H9 (cell line): Measurements from ENCODE around the gene OPA3. TPM values are rescaled to one million over a fixed set of nuclear protein-coding genes. Genes with fewer than 3 reads are reported as not detected.
A peak's percentile ranks its signal among the peaks of the same experiment; 100 is the strongest.

Experiments used
- DNase-seq: peaks from one replicate; pipeline ENCODE4 v3.0.0-alpha.2; 2017
- H2AFZ ChIP-seq: one replicate; pipeline ENCODE4 v1.6.1; 2013; ENCODE audit warnings: mild to moderate bottlenecking, low read length, control low read depth, moderate library complexity
- H2AK5ac ChIP-seq: 2 replicates; pipeline ENCODE4 v1.6.1; 2013; ENCODE audit warnings: low read length, control low read depth, mixed read lengths; ENCODE audit not compliant: insufficient read length
- H2BK120ac ChIP-seq: one replicate; pipeline ENCODE4 v1.6.1; 2013; ENCODE audit warnings: low read depth, mild to moderate bottlenecking, low read length, control low read depth, inconsistent platforms; ENCODE audit not compliant: poor library complexity, severe bottlenecking
- H2BK12ac ChIP-seq: 2 replicates; pipeline ENCODE4 v1.6.1; 2013; ENCODE audit warnings: low read length, control low read depth, mixed read lengths, low read depth; ENCODE audit not compliant: insufficient read length
- H2BK15ac ChIP-seq: 2 replicates; pipeline ENCODE4 v1.6.1; 2013; ENCODE audit warnings: low read depth, low read length, control low read depth
- H2BK20ac ChIP-seq: one replicate; pipeline ENCODE4 v1.6.1; 2013; ENCODE audit warnings: low read depth, mild to moderate bottlenecking, low read length, control low read depth, inconsistent platforms; ENCODE audit not compliant: poor library complexity, severe bottlenecking
- H2BK5ac ChIP-seq: 2 replicates; pipeline ENCODE4 v1.6.1; 2013; ENCODE audit warnings: low read length, control low read depth, mixed read lengths; ENCODE audit not compliant: insufficient read length
- H3K14ac ChIP-seq: 2 replicates; pipeline ENCODE4 v1.6.1; 2013; ENCODE audit warnings: low read length, control low read depth; ENCODE audit not compliant: insufficient read depth
- H3K18ac ChIP-seq: 2 replicates; pipeline ENCODE4 v1.6.1; 2013; ENCODE audit warnings: low read depth, mild to moderate bottlenecking, mixed read lengths, low read length, control low read depth; ENCODE audit not compliant: insufficient read length
- H3K23ac ChIP-seq: 2 replicates; pipeline ENCODE4 v1.6.1; 2013; ENCODE audit warnings: low read length, control low read depth, mixed read lengths, low read depth; ENCODE audit not compliant: insufficient read length
- H3K23me2 ChIP-seq: 2 replicates; pipeline ENCODE4 v1.6.1; 2013; ENCODE audit warnings: low read depth, mild to moderate bottlenecking, mixed read lengths, low read length, control low read depth; ENCODE audit not compliant: insufficient read length, poor library complexity, severe bottlenecking
- H3K27ac ChIP-seq: 2 replicates; pipeline ENCODE4 v1.5.1; 2013; ENCODE audit warnings: low read length, control low read depth, mixed read lengths, low read depth; ENCODE audit not compliant: insufficient read length
- H3K27me3 ChIP-seq: 2 replicates; pipeline ENCODE4 v1.6.1; 2013; ENCODE audit warnings: low read length, control low read depth, inconsistent platforms; ENCODE audit not compliant: insufficient read depth
- H3K4ac ChIP-seq: 2 replicates; pipeline ENCODE4 v1.6.1; 2013; ENCODE audit warnings: low read depth, mild to moderate bottlenecking, control low read depth, inconsistent platforms, low read length, moderate library complexity
- H3K4me1 ChIP-seq: 2 replicates; pipeline ENCODE4 v1.6.1; 2013; ENCODE audit warnings: low read length, control low read depth, inconsistent platforms; ENCODE audit not compliant: insufficient read depth
- H3K4me2 ChIP-seq: 2 replicates; pipeline ENCODE4 v1.6.1; 2013; ENCODE audit warnings: low read length, control low read depth, mixed read lengths; ENCODE audit not compliant: insufficient read length, insufficient read depth
- H3K56ac ChIP-seq: 2 replicates; pipeline ENCODE4 v1.6.1; 2013; ENCODE audit warnings: low read depth, mild to moderate bottlenecking, mixed read lengths, low read length, control low read depth; ENCODE audit not compliant: insufficient read length
- H3K79me1 ChIP-seq: 2 replicates; pipeline ENCODE4 v1.6.1; 2013; ENCODE audit warnings: low read depth, mild to moderate bottlenecking, moderate library complexity, low read length, control low read depth, inconsistent platforms; ENCODE audit not compliant: insufficient read depth, poor library complexity, severe bottlenecking
- H3K79me2 ChIP-seq: 2 replicates; pipeline ENCODE4 v1.6.1; 2013; ENCODE audit warnings: low read length, control low read depth, inconsistent platforms; ENCODE audit not compliant: insufficient read depth
- H3K9ac ChIP-seq: 2 replicates; pipeline ENCODE4 v1.6.1; 2013; ENCODE audit warnings: low read length, control low read depth, mixed read lengths; ENCODE audit not compliant: insufficient read length; ENCODE audit errors: extremely low read depth
- H3K9me3 ChIP-seq: one replicate; pipeline ENCODE4 v1.6.1; 2013; ENCODE audit warnings: low read depth, low read length, inconsistent platforms; ENCODE audit not compliant: control insufficient read depth
- H3T11ph ChIP-seq: one replicate; pipeline ENCODE4 v1.6.1; 2013; ENCODE audit warnings: mild to moderate bottlenecking, low read length, control low read depth, inconsistent platforms
- H4K20me1 ChIP-seq: one replicate; pipeline ENCODE4 v1.6.1; 2013; ENCODE audit not compliant: control insufficient read depth, insufficient read length, insufficient read depth
- H4K5ac ChIP-seq: 2 replicates; pipeline ENCODE4 v1.6.1; 2013; ENCODE audit warnings: low read depth, mild to moderate bottlenecking, mixed read lengths, low read length, control low read depth; ENCODE audit not compliant: insufficient read length
- H4K8ac ChIP-seq: replicated peaks from 2 replicates; pipeline ENCODE4 v1.6.1; 2013; ENCODE audit warnings: low read length, control low read depth, mixed read lengths, low read depth; ENCODE audit not compliant: insufficient read length
- H4K91ac ChIP-seq: 2 replicates; pipeline ENCODE4 v1.6.1; 2013; ENCODE audit warnings: low read depth, mild to moderate bottlenecking, moderate library complexity, mixed read lengths, low read length, control low read depth; ENCODE audit not compliant: insufficient read length
- H3K27ac Mint-ChIP-seq, 3 experiments: 2 replicates in 2 of 3; 3 replicates in 1 of 3; pipeline ENCODE4 v1.8.0; 2020 to 2021; ENCODE audit warnings: mixed read lengths in 3 of 3, mild to moderate bottlenecking in 1 of 3, moderate library complexity in 1 of 3
- H3K27me3 Mint-ChIP-seq: 2 replicates; pipeline ENCODE4 v1.8.0; 2021; ENCODE audit warnings: low read depth, mild to moderate bottlenecking, moderate library complexity, mixed read lengths
- H3K36me3 Mint-ChIP-seq, 3 experiments: 2 replicates in 2 of 3; 3 replicates in 1 of 3; pipeline ENCODE4 v1.8.0; 2020 to 2021; ENCODE audit warnings: low read depth in 3 of 3, mixed read lengths in 3 of 3; ENCODE audit not compliant: insufficient read depth in 1 of 3
- H3K4me1 Mint-ChIP-seq, 2 experiments: 2 replicates each; pipeline ENCODE4 v1.8.0; 2020; ENCODE audit warnings: mixed read lengths in 2 of 2
- H3K4me3 Mint-ChIP-seq, 2 experiments: 2 replicates in 1 of 2; 3 replicates in 1 of 2; pipeline ENCODE4 v1.8.0; 2020 to 2021; ENCODE audit warnings: mild to moderate bottlenecking in 2 of 2, mixed read lengths in 2 of 2, moderate library complexity in 1 of 2
- H3K9me3 Mint-ChIP-seq, 2 experiments: 2 replicates in 1 of 2; 3 replicates in 1 of 2; pipeline ENCODE4 v1.8.0; 2020; ENCODE audit warnings: mild to moderate bottlenecking in 2 of 2, mixed read lengths in 2 of 2, moderate library complexity in 1 of 2
- CTCF ChIP-seq: fragments of 200-600 bp; sonication (generic); conservative IDR thresholded peaks from 3 replicates; pipeline ENCODE4 v1.8.0; 2021; ENCODE audit warnings: antibody characterized with exemption, mild to moderate bottlenecking
- WGBS: extraction: QIAGEN DNeasy Blood & Tissue Kit; methylation state at CpG from one replicate; pipeline ENCODE4 v1.1.7; 2013; ENCODE audit warnings: missing lambda C conversion rate, low lambda C conversion rate, mixed read lengths; ENCODE audit not compliant: insufficient read length; ENCODE audit errors: extremely low coverage; 5-methylcytosine and 5-hydroxymethylcytosine counted together
- total RNA-seq: library from RNA; stranded (reverse); gene quantifications from 2 replicates; pipeline ENCODE4 v1.2.1, GENCODE V29; 2021

OPA3 gene
- total RNA-seq, 1 experiment from 2014 or later = 13.0 TPM

- Histone ChIP-seq H3K9ac (no peak overlapping the region), H2BK120ac (no peak overlapping the region), H3K4me2 (no peak overlapping the region)
These were observed 62.3 kb downstream of the OPA3 start for GRCh38 chr19:45522010-45522941.

More at GRCh38 chr19:45522010-45522941, 62.3 kb downstream of the OPA3 start:
- no peak overlapping the region for H3K27ac ChIP-seq
- no CpG with 5 or more reads among the region's 24 CpGs for WGBS
- H3K27me3 Mint-ChIP-seq = no peaks in the 10 kb centered on the region
- no peak overlapping the region for H2BK5ac ChIP-seq
- no peak overlapping the region for H2BK20ac ChIP-seq
- no peak for DNase-seq
- no peaks in the 10 kb centered on the region for H3K9me3 ChIP-seq
- no peaks in the 10 kb centered on the region for H3K9me3 Mint-ChIP-seq
- no peak overlapping the region for H2BK15ac ChIP-seq
- no peak overlapping the region for H3K56ac ChIP-seq
- H2AFZ ChIP-seq = no peak overlapping the region
- H3K4ac ChIP-seq = no peak overlapping the region
- H3T11ph ChIP-seq = no peak overlapping the region
- TF ChIP-seq CTCF = no peak
- H3K27me3 ChIP-seq = no peaks in the 10 kb centered on the region
- peak overlapping the region in 1 of 3 experiments; percentile 70; a peak in 2 of 7 replicates for H3K27ac Mint-ChIP-seq
- H4K20me1 ChIP-seq = no peaks in the 10 kb centered on the region
- H3K4me3 Mint-ChIP-seq = no peak overlapping the region
- no peaks in the 10 kb centered on the region for H3K79me1 ChIP-seq
- H3K14ac ChIP-seq = no peak overlapping the region
- H3K4me1 Mint-ChIP-seq = peaks cover 5 to 9% of the 10 kb centered on the region in 2 experiments
- H4K91ac ChIP-seq = no peak overlapping the region
- no peak overlapping the region for H2BK12ac ChIP-seq
- no peaks in the 10 kb centered on the region for H3K23me2 ChIP-seq
- H3K4me1 ChIP-seq = no peaks in the 10 kb centered on the region
- no peak overlapping the region for H2AK5ac ChIP-seq
- H3K79me2 ChIP-seq = 0 out of 2 replicates have a peak, but pooled peaks cover 2% of the 10 kb centered on the region
- no peak overlapping the region for H3K18ac ChIP-seq
- no peak overlapping the region for H4K8ac ChIP-seq
- no peak overlapping the region for H4K5ac ChIP-seq
- peaks cover 40 to 75% (median 57%) of the 10 kb centered on the region in 3 experiments for H3K36me3 Mint-ChIP-seq
- H3K23ac ChIP-seq = no peak overlapping the region
